ENCODE measurements around the gene NRSN2.

The NRSN2 gene

DNA sequence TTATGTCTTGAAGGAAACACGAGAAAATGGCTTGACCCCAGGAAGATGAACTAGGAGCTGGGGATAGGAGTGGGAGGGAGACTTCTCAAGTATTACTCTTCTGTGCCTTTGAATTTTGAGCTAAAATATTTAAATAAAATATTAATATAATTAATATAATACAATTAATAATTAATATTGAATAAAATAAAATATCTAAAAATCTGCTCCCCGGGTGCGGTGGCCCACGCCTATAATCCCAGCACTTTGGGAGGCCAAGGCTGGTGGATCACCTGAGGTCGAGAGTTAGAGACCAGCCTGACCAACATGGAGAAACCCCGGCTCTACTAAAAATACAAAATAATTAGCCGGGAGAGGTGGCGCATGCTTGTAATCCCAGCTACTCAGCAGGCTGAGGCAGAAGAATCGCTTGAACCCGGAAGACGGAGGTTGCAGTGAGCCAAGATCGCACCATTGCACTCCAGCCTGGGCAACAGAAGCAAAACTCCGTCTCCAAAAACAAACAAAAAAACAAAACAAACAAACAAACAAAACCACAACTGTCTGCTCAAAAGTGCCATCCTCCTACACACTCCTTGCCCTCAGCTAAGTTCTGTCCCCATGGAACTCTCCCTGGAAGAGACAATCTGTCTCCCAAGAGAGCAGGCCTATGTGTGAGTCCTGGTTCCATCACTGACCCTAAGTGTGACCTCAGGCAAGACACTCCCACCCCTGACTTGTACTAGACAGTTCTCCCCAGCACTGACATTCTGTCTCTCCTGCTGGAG, 20.0 kb downstream of the NRSN2 start:
- Histone ChIP-seq H4K20me1 (ENCODE audit: insufficient read depth, low read length, poor library complexity, severe bottlenecking) (no peaks in the 10 kb centered on the region), H3K36me3 (ENCODE audit: insufficient read depth, low read length) (no peaks in the 10 kb centered on the region), H3K9me2 (replicated peaks; ENCODE audit: low read depth, low read length) (no peaks in the 10 kb centered on the region), H2AFZ (ENCODE audit: low read length) (no peak overlapping the region), H3K9ac (ENCODE audit: low read depth, low read length, poor library complexity, severe bottlenecking) (no peak overlapping the region), H3K79me2 (ENCODE audit: insufficient read depth, low read length) (no peaks in the 10 kb centered on the region), H3K4me2 (ENCODE audit: low read depth, low read length, poor library complexity, severe bottlenecking) (no peak overlapping the region), H3K4me3 (ENCODE audit: low read length, poor library complexity, severe bottlenecking) (no peak overlapping the region), H3K4me1 (ENCODE audit: insufficient read depth, low read length, poor library complexity, severe bottlenecking) (peaks cover 28% of the 10 kb centered on the region), H3F3A (ENCODE audit: low read depth) (no peaks in the 10 kb centered on the region), H3K9me3 (ENCODE audit: insufficient read depth, low read depth, low read length) (no peaks in the 10 kb centered on the region), H3K27me3 (ENCODE audit: insufficient read depth, low read length, poor library complexity, severe bottlenecking) (no peaks in the 10 kb centered on the region)
- no peak for TF ChIP-seq EZH2phosphoT487 (IDR thresholded peaks at IDR 0.05; ENCODE audit: borderline replicate concordance)
- TF ChIP-seq, protein P1, sequence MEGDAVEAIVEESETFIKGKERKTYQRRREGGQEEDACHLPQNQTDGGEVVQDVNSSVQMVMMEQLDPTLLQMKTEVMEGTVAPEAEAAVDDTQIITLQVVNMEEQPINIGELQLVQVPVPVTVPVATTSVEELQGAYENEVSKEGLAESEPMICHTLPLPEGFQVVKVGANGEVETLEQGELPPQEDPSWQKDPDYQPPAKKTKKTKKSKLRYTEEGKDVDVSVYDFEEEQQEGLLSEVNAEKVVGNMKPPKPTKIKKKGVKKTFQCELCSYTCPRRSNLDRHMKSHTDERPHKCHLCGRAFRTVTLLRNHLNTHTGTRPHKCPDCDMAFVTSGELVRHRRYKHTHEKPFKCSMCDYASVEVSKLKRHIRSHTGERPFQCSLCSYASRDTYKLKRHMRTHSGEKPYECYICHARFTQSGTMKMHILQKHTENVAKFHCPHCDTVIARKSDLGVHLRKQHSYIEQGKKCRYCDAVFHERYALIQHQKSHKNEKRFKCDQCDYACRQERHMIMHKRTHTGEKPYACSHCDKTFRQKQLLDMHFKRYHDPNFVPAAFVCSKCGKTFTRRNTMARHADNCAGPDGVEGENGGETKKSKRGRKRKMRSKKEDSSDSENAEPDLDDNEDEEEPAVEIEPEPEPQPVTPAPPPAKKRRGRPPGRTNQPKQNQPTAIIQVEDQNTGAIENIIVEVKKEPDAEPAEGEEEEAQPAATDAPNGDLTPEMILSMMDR (conservative IDR thresholded peaks at IDR 0.05; ENCODE audit: low read length) = no peak

DNA sequence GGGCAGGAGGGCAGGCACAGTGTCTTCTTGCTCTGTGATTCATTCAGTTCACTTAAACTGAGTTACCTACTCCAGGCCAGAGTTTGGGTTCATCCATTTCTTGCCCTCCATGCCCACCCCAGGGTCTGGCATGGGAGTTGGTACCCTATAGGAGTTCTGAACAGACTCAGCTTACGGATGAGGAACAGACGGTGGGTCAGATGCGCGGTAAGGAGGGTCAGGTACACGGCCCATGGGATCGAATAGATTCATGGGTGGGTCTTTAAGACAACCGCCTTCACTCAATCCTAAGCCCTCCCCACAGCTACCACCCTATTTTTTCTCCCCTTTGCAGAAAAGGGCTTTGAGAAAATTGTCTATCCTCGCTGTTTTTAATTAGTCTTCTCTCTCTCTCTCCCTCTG, 20.6 kb downstream of the NRSN2 start:
- no peaks in the 10 kb centered on the region for H3F3A ChIP-seq (ENCODE audit: low read depth)
- H3K79me2 ChIP-seq (ENCODE audit: insufficient read depth, low read length) = no peaks in the 10 kb centered on the region
- no peaks in the 10 kb centered on the region for H4K20me1 ChIP-seq (ENCODE audit: insufficient read depth, low read length, poor library complexity, severe bottlenecking)
- no peaks in the 10 kb centered on the region for H3K9me2 ChIP-seq (replicated peaks; ENCODE audit: low read depth, low read length)
- no peak overlapping the region for H3K4me2 ChIP-seq (ENCODE audit: low read depth, low read length, poor library complexity, severe bottlenecking)
- H3K27me3 ChIP-seq (ENCODE audit: insufficient read depth, low read length, poor library complexity, severe bottlenecking) = no peaks in the 10 kb centered on the region
- no peak overlapping the region for H3K4me3 ChIP-seq (ENCODE audit: low read length, poor library complexity, severe bottlenecking)
- no peaks in the 10 kb centered on the region for H3K36me3 ChIP-seq (ENCODE audit: insufficient read depth, low read length)
- peaks cover 33% of the 10 kb centered on the region for H3K4me1 ChIP-seq (ENCODE audit: insufficient read depth, low read length, poor library complexity, severe bottlenecking)
- no peak overlapping the region for H2AFZ ChIP-seq (ENCODE audit: low read length)
- TF ChIP-seq EZH2phosphoT487 (IDR thresholded peaks at IDR 0.05; ENCODE audit: borderline replicate concordance) = no peak
- TF ChIP-seq, protein P1 (conservative IDR thresholded peaks at IDR 0.05; ENCODE audit: low read length) = no peak
- H3K9ac ChIP-seq (ENCODE audit: low read depth, low read length, poor library complexity, severe bottlenecking) = no peak overlapping the region
- no peaks in the 10 kb centered on the region for H3K9me3 ChIP-seq (ENCODE audit: insufficient read depth, low read depth, low read length)

DNA sequence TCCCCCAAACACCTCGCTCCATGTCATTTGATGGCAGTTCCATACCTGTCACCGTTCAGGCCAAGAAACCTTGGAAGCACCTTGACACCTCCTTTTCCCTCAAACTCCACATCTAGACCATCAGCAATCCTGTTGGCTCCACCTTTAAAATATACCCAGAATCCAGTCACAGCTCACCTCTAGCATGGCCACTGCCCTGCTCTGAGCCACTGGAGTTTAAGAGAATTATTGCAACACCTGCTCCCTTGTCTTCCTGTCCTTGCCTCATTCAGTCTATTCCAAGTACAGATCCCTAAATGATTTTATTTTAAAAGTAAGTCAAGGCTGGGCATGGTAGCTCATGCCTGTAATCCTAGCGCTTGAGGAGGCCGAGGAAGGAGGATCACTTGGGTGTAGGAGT, 22.0 kb downstream of the NRSN2 start:
- Histone ChIP-seq H3K4me1 (ENCODE audit: insufficient read depth, low read length, poor library complexity, severe bottlenecking) (peaks cover 44% of the 10 kb centered on the region), H3K36me3 (ENCODE audit: insufficient read depth, low read length) (no peaks in the 10 kb centered on the region), H4K20me1 (ENCODE audit: insufficient read depth, low read length, poor library complexity, severe bottlenecking) (no peaks in the 10 kb centered on the region), H3K9ac (ENCODE audit: low read depth, low read length, poor library complexity, severe bottlenecking) (no peak overlapping the region), H3K79me2 (ENCODE audit: insufficient read depth, low read length) (no peaks in the 10 kb centered on the region), H3K9me2 (replicated peaks; ENCODE audit: low read depth, low read length) (no peaks in the 10 kb centered on the region), H3K4me2 (ENCODE audit: low read depth, low read length, poor library complexity, severe bottlenecking) (no peak overlapping the region), H3K27me3 (ENCODE audit: insufficient read depth, low read length, poor library complexity, severe bottlenecking) (no peaks in the 10 kb centered on the region), H3F3A (ENCODE audit: low read depth) (no peaks in the 10 kb centered on the region), H2AFZ (ENCODE audit: low read length) (no peak overlapping the region), H3K4me3 (ENCODE audit: low read length, poor library complexity, severe bottlenecking) (no peak overlapping the region), H3K9me3 (ENCODE audit: insufficient read depth, low read depth, low read length) (no peaks in the 10 kb centered on the region)
- no peak for TF ChIP-seq EZH2phosphoT487 (IDR thresholded peaks at IDR 0.05; ENCODE audit: borderline replicate concordance)
- TF ChIP-seq, protein P1 (conservative IDR thresholded peaks at IDR 0.05; ENCODE audit: low read length) = no peak

All from Loucy (cell line).